Erythroblast (primary cell): ENCODE measurements around the gene RIPK3.

ENCODE experiments used
- GATA1 ChIP-seq: IDR thresholded peaks from 2 replicates; pipeline ENCODE4 v1.6.1; 2011; ENCODE audit warnings: low read depth, mild to moderate bottlenecking, control low read depth, low read length, moderate library complexity
- POLR2A ChIP-seq: IDR thresholded peaks from 2 replicates; pipeline ENCODE4 v1.6.1; 2011; ENCODE audit warnings: mild to moderate bottlenecking, low read length

DNA sequence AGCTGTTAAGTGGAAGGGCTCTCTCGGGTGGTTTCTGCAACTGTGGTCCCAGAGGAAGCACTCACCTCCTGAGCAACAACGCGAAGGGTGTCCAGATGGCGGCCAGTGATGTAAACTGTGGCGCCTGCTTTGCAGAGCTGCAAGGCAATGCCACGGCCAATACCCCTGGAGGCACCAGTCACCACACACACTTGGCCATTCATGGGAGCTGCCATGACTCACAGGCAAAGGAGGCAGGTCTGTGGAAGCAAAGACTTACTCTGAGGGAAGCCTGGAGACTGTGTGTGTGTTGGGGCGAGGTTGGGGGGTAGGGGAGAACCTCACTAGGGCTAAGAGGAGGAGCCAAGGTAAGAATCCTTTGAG is 40.9 kb downstream of the RIPK3 start:
- TF ChIP-seq POLR2A = no peak
- TF ChIP-seq GATA1 = no peak
